Activated CD4-positive, alpha-beta T cell treated with anti-CD3 and anti-CD28 coated beads for 36 hours (primary cell): ENCODE data around the gene ENTPD8. TPM values are rescaled to one million over a fixed set of nuclear protein-coding genes. Genes with fewer than 3 reads are reported as not detected.

Source experiments
- ATAC-seq: fragments of 200-7000 bp; cut with Tn5 transposase; one replicate; pipeline ENCODE4 v1.10.0; 2021; ENCODE audit warnings: mild to moderate bottlenecking, moderate library complexity
- CTCF ChIA-PET: fragments of 350-600 bp; sonication (Branson Sonifier 250); formaldehyde crosslinking; loops from one replicate; lab custom pipeline; 2021; ENCODE audit warnings: antibody characterized with exemption; lab: Charles Lee
- POLR2A ChIA-PET: fragments of 350-600 bp; sonication (Branson Sonifier 250); formaldehyde crosslinking; loops from one replicate; lab custom pipeline; 2021; ENCODE audit warnings: antibody characterized with exemption, inconsistent platforms; lab: Charles Lee
- DNase-seq: peaks from one replicate; pipeline ENCODE4 v3.0.0-alpha.2; 2020
- H3K27ac Mint-ChIP-seq: one replicate; pipeline ENCODE4 v1.8.0; 2021; ENCODE audit warnings: mixed read lengths
- H3K27me3 Mint-ChIP-seq: one replicate; pipeline ENCODE4 v1.8.0; 2021; ENCODE audit warnings: mixed read lengths
- H3K36me3 Mint-ChIP-seq: one replicate; pipeline ENCODE4 v1.8.0; 2021; ENCODE audit warnings: low read depth, mixed read lengths
- H3K4me1 Mint-ChIP-seq: one replicate; pipeline ENCODE4 v1.8.0; 2021; ENCODE audit warnings: mixed read lengths
- H3K4me3 Mint-ChIP-seq: one replicate; pipeline ENCODE4 v1.8.0; 2021; ENCODE audit warnings: mild to moderate bottlenecking, moderate library complexity, mixed read lengths
- H3K9me3 Mint-ChIP-seq: one replicate; pipeline ENCODE4 v1.8.0; 2021; ENCODE audit warnings: low read depth, mixed read lengths
- intact Hi-C, 2 experiments: fragments of 100-400 bp; cut with DNase I in 1 of 2; cut with micrococcal nuclease in 1 of 2; formaldehyde crosslinking; loops; one replicate each; pipeline versions ENCODE4 v1.14.2 to v1.15.1; 2022 to 2024; cut with DNase I, micrococcal nuclease
- total RNA-seq, 2 experiments: library from RNA; stranded (reverse); gene quantifications; one replicate each; pipeline ENCODE4 v1.2.3, GENCODE V29; 2021

ENTPD8 gene
- total RNA-seq, 2 experiments from 2014 or later = not detected

DNA sequence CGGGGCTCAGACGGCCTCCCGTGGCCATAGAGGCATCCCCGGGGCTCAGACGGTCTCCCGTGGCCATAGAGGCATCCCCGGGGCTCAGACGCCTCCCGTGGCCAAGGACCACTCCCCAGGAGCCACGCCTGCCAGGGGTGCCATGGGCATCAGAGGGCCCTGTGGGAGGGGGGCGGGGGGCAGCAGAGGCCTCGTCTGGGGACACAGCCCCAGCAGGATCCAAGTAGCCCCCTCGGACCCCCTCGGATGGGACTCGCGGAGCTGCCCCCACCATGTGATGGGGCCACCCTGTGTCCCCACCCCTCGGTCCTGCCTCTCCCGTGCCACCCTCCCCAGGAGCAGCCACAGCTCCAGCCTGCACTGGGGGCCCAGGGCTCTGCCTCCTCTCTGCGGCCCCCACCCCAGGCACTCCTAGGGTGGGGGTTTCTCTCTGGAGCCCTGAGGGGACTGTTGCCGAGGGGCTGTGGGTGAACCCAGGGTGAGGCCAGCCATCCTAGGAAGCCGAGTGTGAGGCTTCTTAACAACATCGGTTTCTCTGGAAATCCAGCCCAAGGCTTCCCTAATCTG, 2.5 kb downstream of the ENTPD8 start:
- ChIA-PET CTCF (interaction anchor here (0.7 kb wide), 1 partner anchor 35 kb away, joined by 3 read pairs; no protein-coding TSS in a partner anchor), POLR2A (no interaction called here)
- Mint-ChIP-seq H3K27ac (no peak overlapping the region), H3K36me3 (no peaks in the 10 kb centered on the region), H3K4me3 (no peak overlapping the region), H3K4me1 (peaks cover 2% of the 10 kb centered on the region), H3K9me3 (no peaks in the 10 kb centered on the region), H3K27me3 (peaks cover 10% of the 10 kb centered on the region)
- no peak for ATAC-seq
- intact Hi-C loops = no loop called here
- DNase-seq = no peak

DNA sequence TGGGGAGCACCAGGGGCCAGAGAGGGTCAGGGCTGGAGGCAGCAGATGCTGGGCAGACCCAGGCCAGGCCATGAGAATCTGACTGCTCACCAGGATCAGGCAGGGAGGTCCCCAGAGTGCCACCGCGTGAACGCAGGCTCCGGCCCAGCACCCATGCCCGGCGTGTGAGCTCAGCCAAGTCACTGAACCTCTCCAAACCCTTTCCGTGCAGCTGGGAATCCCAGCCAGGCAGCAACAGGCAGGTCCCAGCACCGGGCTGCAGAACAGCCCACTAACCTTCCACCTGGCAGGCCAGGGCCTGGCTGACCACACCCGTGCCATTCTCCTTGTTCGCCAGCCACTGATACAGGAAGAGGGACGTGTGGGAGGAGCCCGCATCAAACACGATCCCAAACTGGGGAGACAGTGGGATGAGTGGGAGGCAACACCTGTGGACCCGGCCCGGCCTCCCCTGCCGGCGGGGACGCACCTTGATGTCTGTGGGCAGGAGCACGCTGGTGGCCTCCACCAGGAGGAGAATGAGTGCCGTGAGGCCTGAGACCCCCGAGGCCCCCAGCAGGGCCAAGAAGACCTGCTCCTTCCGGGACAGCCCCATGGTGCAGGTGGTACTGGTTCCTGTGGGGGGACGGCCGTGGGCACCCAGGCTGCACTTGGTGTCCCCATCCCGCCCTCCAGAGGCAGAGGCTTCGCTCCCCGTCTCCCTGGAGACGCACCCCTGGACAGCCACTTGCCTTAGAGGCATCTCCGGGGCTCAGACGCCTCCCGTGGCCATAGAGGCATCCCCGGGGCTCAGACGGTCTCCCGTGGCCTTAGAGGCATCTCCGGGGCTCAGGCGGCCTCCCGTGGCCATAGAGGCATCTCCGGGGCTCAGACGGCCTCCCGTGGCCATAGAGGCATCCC, 3.2 kb downstream of the ENTPD8 start:
- intact Hi-C loops = no loop called here
- Mint-ChIP-seq H3K27me3 (peaks cover 7% of the 10 kb centered on the region), H3K27ac (no peak overlapping the region), H3K4me3 (no peak overlapping the region), H3K9me3 (no peaks in the 10 kb centered on the region), H3K36me3 (no peaks in the 10 kb centered on the region), H3K4me1 (peaks cover 2% of the 10 kb centered on the region)
- ATAC-seq (no peak), DNase-seq (no peak)
- CTCF ChIA-PET = no interaction called here
- POLR2A ChIA-PET = no interaction called here

DNA sequence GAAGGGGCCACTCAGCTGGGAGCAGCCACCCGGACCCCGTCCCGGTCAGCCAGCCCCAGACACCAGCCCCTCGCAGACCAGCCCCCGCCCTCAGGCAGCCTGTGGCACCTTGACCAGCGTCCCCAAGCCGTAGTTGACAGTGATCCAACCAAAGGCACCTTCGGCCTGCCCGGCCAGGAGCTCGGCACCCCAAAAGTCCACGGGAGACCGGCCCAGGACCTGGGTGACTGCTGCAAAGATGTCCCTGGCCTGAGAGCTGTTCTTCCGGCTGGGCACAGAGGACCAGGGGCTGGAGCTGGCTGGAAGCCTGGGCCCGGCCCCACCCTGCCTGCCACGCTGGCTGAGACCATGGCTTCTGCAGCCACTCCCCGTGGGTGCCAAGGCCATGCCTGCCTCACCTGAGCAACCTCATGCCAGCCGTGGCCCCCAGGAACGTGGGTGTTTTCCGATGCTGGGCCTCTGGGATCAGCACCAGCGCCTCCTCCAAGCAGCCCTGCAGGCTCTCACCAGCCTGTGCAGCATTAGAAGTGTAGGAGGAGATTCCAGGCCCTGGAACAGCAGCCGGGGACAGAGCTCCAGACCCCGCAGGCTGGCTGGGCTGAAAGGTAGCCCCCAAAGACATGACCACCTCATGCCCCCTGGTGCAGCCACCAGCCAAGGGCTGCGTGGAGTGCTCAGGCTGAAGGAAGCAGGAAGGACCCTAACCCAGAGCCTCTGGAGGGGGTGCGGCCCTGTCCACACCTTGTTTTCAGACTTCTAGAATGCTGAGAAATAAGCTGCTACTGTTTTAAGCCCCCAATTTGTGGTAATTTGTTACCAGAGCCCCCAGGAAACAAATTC, 4.2 kb downstream of the ENTPD8 start:
- CTCF ChIA-PET = interaction anchor here (0.5 kb wide), 1 partner anchor 1477 kb away, joined by 3 read pairs; no protein-coding TSS in a partner anchor
- intact Hi-C loops = no loop called here
- Mint-ChIP-seq H3K27me3 (peaks cover 2% of the 10 kb centered on the region), H3K4me3 (no peak overlapping the region), H3K27ac (no peak overlapping the region), H3K36me3 (no peaks in the 10 kb centered on the region), H3K4me1 (peaks cover 2% of the 10 kb centered on the region), H3K9me3 (no peaks in the 10 kb centered on the region)
- POLR2A ChIA-PET = no interaction called here
- DNase-seq (no peak), ATAC-seq (no peak)

DNA sequence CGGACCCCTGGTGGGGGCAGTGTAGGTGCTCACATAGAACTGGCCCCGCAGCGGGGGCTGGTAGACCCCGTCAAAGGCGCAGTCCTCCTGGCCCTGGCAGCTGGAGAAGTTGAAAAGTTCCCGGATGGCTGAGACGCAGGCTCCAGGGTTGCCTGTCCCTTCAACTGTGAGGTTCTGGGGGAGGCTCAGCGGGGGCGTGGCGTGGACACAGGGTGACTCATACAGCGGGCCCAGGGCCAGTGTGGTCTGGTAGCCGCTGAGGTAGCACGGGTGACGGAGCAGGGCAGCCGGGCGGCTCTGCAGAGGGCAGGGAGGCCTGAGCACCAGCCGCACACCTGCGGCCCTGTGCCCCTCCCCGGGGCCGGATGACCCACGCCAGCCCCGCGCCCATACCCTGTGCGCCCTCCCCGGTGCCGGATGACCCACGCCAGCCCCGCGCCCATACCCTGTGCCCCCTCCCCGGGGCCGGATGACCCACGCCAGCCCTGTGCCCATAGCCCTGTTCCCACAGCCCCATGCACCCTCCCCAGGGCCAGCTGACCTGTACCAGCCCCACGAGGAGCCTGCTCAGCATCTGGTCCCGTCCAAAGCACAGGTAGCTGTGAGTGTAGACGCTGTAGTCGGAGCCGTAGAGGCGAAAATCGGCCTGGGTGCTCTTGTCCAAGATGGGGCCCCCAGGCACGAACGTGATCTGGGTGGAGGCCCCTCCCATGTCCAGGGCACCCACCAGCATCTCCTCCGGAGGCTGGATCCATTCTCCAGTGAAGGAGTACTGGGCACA, 5.0 kb downstream of the ENTPD8 start:
- no peaks in the 10 kb centered on the region for H3K4me1 Mint-ChIP-seq
- ATAC-seq (no peak), DNase-seq (no peak)
- no peaks in the 10 kb centered on the region for H3K36me3 Mint-ChIP-seq
- ChIA-PET CTCF (no interaction called here), POLR2A (no interaction called here)
- intact Hi-C loops = no loop called here
- no peaks in the 10 kb centered on the region for H3K9me3 Mint-ChIP-seq
- no peak overlapping the region for H3K27ac Mint-ChIP-seq
- H3K4me3 Mint-ChIP-seq = no peak overlapping the region
- no peaks in the 10 kb centered on the region for H3K27me3 Mint-ChIP-seq

DNA sequence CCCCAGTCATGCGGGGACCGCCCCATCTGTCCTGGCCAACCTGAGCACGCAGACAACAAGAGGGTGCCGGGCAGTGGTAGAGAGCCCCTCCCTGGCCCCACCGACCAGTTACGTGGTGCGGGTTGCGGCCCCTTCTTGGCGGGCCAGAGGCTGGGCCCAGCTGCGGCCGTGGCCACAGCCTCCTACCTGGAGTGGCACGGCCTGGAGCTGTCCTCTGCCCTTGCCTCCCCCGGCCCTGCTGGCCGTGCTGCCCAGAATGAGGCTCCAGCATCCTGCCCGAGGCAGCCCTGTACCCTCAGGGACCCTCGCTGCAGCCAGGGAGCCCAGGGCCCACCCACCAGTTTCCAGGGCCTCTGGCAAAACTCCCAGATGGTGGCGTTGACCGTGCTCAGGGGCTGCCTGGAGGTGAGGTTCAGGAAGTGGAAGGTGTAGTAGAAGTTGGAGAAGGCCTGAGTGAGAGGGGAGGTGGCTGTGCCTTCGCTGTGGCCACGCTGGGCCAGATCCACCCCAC, 5.7 kb downstream of the ENTPD8 start:
- H3K9me3 Mint-ChIP-seq = no peaks in the 10 kb centered on the region
- H3K27ac Mint-ChIP-seq = no peak overlapping the region
- DNase-seq = no peak
- intact Hi-C loops = no loop called here
- ChIA-PET CTCF (no interaction called here), POLR2A (no interaction called here)
- H3K27me3 Mint-ChIP-seq = no peaks in the 10 kb centered on the region
- ATAC-seq = no peak
- H3K4me3 Mint-ChIP-seq = no peak overlapping the region
- H3K36me3 Mint-ChIP-seq = no peaks in the 10 kb centered on the region
- H3K4me1 Mint-ChIP-seq = no peaks in the 10 kb centered on the region

DNA sequence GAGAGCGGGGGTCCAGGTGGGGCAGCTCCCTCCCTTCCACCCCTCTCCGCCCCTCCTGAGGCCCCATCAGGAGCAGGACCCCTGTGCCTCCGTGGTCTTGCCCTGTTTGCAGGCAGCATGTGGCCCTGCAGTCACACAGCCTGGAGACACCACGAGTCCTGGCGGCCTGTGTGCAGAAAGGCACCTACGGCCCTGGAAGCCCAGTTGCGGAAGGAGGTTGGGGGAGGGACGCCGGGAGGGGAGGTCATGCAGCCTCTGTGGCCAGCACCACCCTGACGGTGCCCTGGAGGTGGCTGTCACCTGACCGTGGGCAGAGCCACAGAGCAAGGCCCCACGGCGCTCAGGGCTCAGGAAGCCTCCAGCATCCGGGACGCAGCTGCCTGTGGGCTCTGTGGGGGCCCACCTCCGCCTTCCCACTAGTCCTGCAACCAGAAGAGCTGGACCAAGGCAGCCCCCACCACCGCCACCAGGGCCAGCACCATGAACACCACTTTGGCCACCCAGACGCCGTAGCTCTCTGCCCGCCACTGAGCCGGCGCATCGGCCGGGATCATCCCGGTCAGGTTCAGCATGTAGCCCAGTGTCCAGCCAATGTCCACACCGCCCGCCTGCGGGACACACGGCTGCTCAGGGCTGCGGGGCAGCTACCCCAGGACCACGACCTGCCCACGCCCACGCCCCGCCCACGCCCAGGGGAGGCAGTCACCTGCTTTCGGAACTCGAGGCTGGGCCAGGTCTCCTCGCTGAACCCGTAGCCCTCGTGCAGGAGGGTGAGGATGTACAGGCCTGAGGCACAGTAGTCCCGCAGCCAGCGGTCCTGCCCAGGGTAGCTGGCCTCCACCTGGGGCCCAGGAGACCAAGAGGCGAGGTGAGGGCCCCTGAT, 6.4 kb downstream of the ENTPD8 start:
- ATAC-seq (peak; percentile 33), DNase-seq (no peak)
- Mint-ChIP-seq H3K4me1 (no peaks in the 10 kb centered on the region), H3K4me3 (no peak overlapping the region), H3K27me3 (no peaks in the 10 kb centered on the region), H3K27ac (no peak overlapping the region), H3K9me3 (no peaks in the 10 kb centered on the region), H3K36me3 (no peaks in the 10 kb centered on the region)
- ChIA-PET POLR2A (interaction anchor here (0.5 kb wide), 1 partner anchor 734 kb away, joined by 3 read pairs; no protein-coding TSS in a partner anchor), CTCF (no interaction called here)
- intact Hi-C loops = no loop called here

DNA sequence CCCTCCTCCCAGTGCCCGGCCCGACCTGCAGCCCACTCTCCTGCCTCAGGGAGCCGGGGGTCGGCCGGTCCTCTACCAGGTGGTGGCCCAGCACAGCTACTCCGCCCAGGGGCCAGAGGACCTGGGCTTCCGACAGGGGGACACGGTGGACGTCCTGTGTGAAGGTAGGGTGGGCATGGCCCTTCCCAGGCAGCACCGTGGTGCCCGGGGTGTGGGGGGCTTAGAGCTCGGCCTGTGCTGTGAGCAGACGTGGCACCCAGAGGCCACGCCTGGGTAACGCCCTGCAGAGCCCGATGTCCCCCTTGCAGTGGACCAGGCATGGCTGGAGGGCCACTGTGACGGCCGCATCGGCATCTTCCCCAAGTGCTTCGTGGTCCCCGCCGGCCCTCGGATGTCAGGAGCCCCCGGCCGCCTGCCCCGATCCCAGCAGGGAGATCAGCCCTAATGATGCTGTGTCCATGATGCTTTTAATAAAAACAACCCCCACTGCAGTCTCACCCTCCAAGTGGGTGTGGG, 7.2 kb downstream of the ENTPD8 start:
- CTCF ChIA-PET = no interaction called here
- DNase-seq (no peak), ATAC-seq (no peak)
- Mint-ChIP-seq H3K9me3 (no peaks in the 10 kb centered on the region), H3K4me1 (no peaks in the 10 kb centered on the region), H3K27ac (no peak overlapping the region), H3K4me3 (no peak overlapping the region), H3K27me3 (no peaks in the 10 kb centered on the region), H3K36me3 (no peaks in the 10 kb centered on the region)
- intact Hi-C loops = no loop called here
- POLR2A ChIA-PET = no interaction called here

DNA sequence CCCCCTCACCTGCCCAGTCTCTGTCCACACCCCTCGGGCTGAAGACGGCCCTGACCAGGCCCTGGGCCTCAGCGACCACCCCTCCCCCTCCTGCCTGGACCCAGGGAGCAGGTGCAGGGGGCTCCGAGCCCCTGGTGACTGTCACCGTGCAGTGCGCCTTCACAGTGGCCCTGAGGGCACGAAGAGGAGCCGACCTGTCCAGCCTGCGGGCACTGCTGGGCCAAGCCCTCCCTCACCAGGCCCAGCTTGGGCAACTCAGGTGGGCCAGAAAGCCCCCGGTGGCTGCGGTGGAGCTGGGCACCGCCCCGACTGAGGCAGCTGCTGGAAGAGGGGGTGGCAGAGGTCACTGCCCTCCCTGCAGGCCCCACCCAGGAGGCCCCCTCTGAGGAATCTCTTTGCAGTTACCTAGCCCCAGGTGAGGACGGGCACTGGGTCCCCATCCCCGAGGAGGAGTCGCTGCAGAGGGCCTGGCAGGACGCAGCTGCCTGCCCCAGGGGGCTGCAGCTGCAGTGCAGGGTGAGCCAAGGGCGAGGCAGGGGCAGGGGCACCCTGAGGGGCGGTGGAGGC, 7.7 kb downstream of the ENTPD8 start:
- DNase-seq (no peak), ATAC-seq (no peak)
- no peaks in the 10 kb centered on the region for H3K4me1 Mint-ChIP-seq
- CTCF ChIA-PET = no interaction called here
- H3K27ac Mint-ChIP-seq = no peak overlapping the region
- intact Hi-C loops = no loop called here
- POLR2A ChIA-PET = no interaction called here
- H3K27me3 Mint-ChIP-seq = no peaks in the 10 kb centered on the region
- no peak overlapping the region for H3K4me3 Mint-ChIP-seq
- H3K36me3 Mint-ChIP-seq = no peaks in the 10 kb centered on the region
- no peaks in the 10 kb centered on the region for H3K9me3 Mint-ChIP-seq

DNA sequence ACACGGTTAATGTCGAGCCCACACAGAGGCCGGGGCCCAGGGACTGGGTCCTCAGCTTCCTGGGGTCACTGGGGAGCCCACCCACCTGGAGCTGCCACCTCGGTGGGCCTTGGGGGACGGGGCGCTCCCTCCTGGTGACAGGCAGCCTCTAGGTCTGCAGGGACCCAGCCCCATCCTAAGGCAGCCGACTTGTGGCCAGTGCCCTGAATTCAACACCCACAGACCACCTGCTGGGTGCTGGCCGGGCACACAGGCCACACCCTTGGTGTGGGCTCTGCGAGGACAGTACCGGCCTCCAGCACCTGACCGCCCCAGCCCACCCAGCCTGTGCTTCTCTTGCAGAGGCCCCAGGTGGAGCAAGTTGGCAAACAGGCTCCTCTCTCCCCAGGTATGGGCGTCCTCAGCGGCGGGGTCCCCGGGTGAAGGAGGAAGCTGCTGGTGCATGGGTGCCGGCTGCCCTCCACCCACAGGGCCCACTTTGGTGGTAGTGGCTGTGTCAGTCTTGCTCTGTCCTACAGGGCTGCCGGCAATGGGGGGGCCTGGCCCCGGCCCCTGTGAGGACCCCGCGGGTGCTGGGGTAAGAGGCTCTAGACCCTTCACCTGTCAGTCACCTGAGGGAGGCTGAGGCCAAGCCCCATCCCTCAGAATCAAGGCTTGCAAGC, 8.3 kb downstream of the ENTPD8 start:
- Mint-ChIP-seq H3K27me3 (no peaks in the 10 kb centered on the region), H3K9me3 (no peaks in the 10 kb centered on the region), H3K4me1 (no peaks in the 10 kb centered on the region), H3K4me3 (no peak overlapping the region), H3K27ac (no peak overlapping the region), H3K36me3 (no peaks in the 10 kb centered on the region)
- CTCF ChIA-PET = interaction anchor here (1.2 kb wide), 1 partner anchor 11 kb away, joined by 5 read pairs; no protein-coding TSS in a partner anchor
- intact Hi-C loops = no loop called here
- POLR2A ChIA-PET = no interaction called here
- DNase-seq (no peak), ATAC-seq (no peak)
